B cell (primary cell): ENCODE results near the gene P2RX2. TPM values are rescaled to one million over a fixed set of nuclear protein-coding genes. Genes with fewer than 3 reads are reported as not detected.

Source experiments
- ATAC-seq: fragments of 200-7000 bp; cut with Tn5 transposase; one replicate; pipeline ENCODE4 v1.10.0; 2021; ENCODE audit warnings: low read depth, mild to moderate bottlenecking, moderate number of reproducible peaks, moderate library complexity
- CTCF ChIA-PET: fragments of 350-600 bp; sonication (Branson Sonifier 250); formaldehyde crosslinking; loops from one replicate; lab custom pipeline; 2021; ENCODE audit warnings: antibody characterized with exemption, inconsistent platforms; lab: Charles Lee
- POLR2A ChIA-PET: fragments of 350-600 bp; sonication (Branson Sonifier 250); formaldehyde crosslinking; loops from one replicate; lab custom pipeline; 2021; ENCODE audit warnings: antibody characterized with exemption; lab: Charles Lee
- DNase-seq: peaks from one replicate; pipeline ENCODE4 v3.0.0; 2013
- H2AFZ ChIP-seq: 2 replicates; pipeline ENCODE4 v1.6.1; 2012; ENCODE audit warnings: mild to moderate bottlenecking, low read depth, low read length; ENCODE audit not compliant: insufficient read depth, poor library complexity, severe bottlenecking
- H3K27ac ChIP-seq, 2 donors: 1 replicate in 1 of 2; 2 replicates in 1 of 2; pipeline ENCODE4 v1.5.1; 2012 to 2013; ENCODE audit warnings: low read length in 2 of 2, mild to moderate bottlenecking in 2 of 2, moderate library complexity in 1 of 2
- H3K27me3 ChIP-seq, 4 experiments: fragments of 200-600 bp in 1 of 4; sonication (generic) in 1 of 4; replicated peaks in 1 of 4; 1 replicate in 2 of 4; 2 replicates in 2 of 4; pipeline versions ENCODE4 v1.6.1 to v1.7.0; 2013 to 2016; ENCODE audit warnings: low read length in 3 of 4, mild to moderate bottlenecking in 2 of 4, mixed read lengths in 1 of 4, moderate library complexity in 1 of 4; ENCODE audit not compliant: insufficient read depth in 4 of 4, control insufficient read depth in 3 of 4; ENCODE audit errors: control extremely low read depth in 1 of 4
- H3K36me3 ChIP-seq, 2 experiments: replicated peaks in 1 of 2; 1 replicate in 1 of 2; 2 replicates in 1 of 2; pipeline versions ENCODE4 v1.6.1 to v1.7.1; 2013; ENCODE audit warnings: low read length in 1 of 2; ENCODE audit not compliant: insufficient read depth in 2 of 2, control insufficient read depth in 1 of 2; ENCODE audit errors: control extremely low read depth in 1 of 2, extremely low read depth in 1 of 2
- H3K4me1 ChIP-seq, 2 donors: fragments of 200-600 bp in 1 of 2; sonication (generic) in 1 of 2; 1 replicate in 1 of 2; 2 replicates in 1 of 2; pipeline versions ENCODE4 v1.5.1 to v1.6.1; 2013 to 2017; ENCODE audit warnings: low read length in 2 of 2; ENCODE audit not compliant: control insufficient read depth in 2 of 2, insufficient read depth in 2 of 2
- H3K4me2 ChIP-seq: replicated peaks from 2 replicates; pipeline ENCODE3; 2012; ENCODE audit warnings: mild to moderate bottlenecking, low read depth, low read length; ENCODE audit not compliant: poor library complexity, severe bottlenecking
- H3K4me3 ChIP-seq, 5 experiments: fragments of 200-600 bp in 1 of 5; sonication (generic) in 1 of 5; 1 replicate in 3 of 5; 2 replicates in 2 of 5; pipeline versions ENCODE4 v1.5.1 to v1.7.0; 2011 to 2016; ENCODE audit warnings: low read length in 4 of 5, mild to moderate bottlenecking in 4 of 5, low read depth in 2 of 5, control low read depth in 1 of 5, moderate library complexity in 1 of 5; ENCODE audit not compliant: insufficient read depth in 1 of 5; ENCODE audit errors: control extremely low read depth in 1 of 5, extremely low read depth in 1 of 5
- H3K79me2 ChIP-seq: fragments of 200-600 bp; sonication (generic); one replicate; pipeline ENCODE4 v1.6.0; 2016; ENCODE audit warnings: low read length; ENCODE audit not compliant: control insufficient read depth, insufficient read depth
- H3K9ac ChIP-seq: fragments of 200-600 bp; sonication (generic); 2 replicates; pipeline ENCODE4 v1.6.1; 2017; ENCODE audit warnings: mild to moderate bottlenecking, low read length, moderate library complexity
- H3K9me3 ChIP-seq, 3 donors: one replicate each; pipeline versions ENCODE4 v1.6.1 to v1.7.1; 2013; ENCODE audit warnings: low read length in 2 of 3; ENCODE audit not compliant: control insufficient read depth in 2 of 3, insufficient read depth in 1 of 3; ENCODE audit errors: control extremely low read depth in 1 of 3
- H4K20me1 ChIP-seq: 2 replicates; pipeline ENCODE4 v1.6.0; 2012; ENCODE audit warnings: mild to moderate bottlenecking, low read length; ENCODE audit not compliant: insufficient read depth, control insufficient read depth, poor library complexity, severe bottlenecking
- H3K27ac Mint-ChIP-seq: one replicate; pipeline ENCODE4 v1.8.0; 2021; ENCODE audit warnings: mixed read lengths
- H3K27me3 Mint-ChIP-seq: one replicate; pipeline ENCODE4 v1.8.0; 2021; ENCODE audit warnings: mixed read lengths
- H3K4me1 Mint-ChIP-seq: one replicate; pipeline ENCODE4 v1.8.0; 2021; ENCODE audit warnings: mixed read lengths
- H3K4me3 Mint-ChIP-seq: one replicate; pipeline ENCODE4 v1.8.0; 2021; ENCODE audit warnings: mixed read lengths
- H3K9me3 Mint-ChIP-seq: one replicate; pipeline ENCODE4 v1.8.0; 2022; ENCODE audit warnings: mixed read lengths; ENCODE audit not compliant: insufficient read depth
- CTCF ChIP-seq: fragments of 200-600 bp; IDR thresholded peaks from one replicate; pipeline ENCODE4 v1.8.0; 2022; ENCODE audit warnings: antibody characterized with exemption, mild to moderate bottlenecking
- EZH2 ChIP-seq: IDR thresholded peaks from 2 replicates; pipeline ENCODE4 v1.6.1; 2012; ENCODE audit warnings: borderline replicate concordance, low read depth, mild to moderate bottlenecking, moderate library complexity, low read length; ENCODE audit not compliant: insufficient read depth, poor library complexity, severe bottlenecking
- WGBS: methylation state at CpG from one replicate; pipeline ENCODE4 v1.1.5; 2013; ENCODE audit warnings: missing lambda C conversion rate; ENCODE audit not compliant: insufficient coverage; 5-methylcytosine and 5-hydroxymethylcytosine counted together
- intact Hi-C: fragments of 100-400 bp; cut with micrococcal nuclease; formaldehyde crosslinking; loops from one replicate; pipeline ENCODE4 v1.10.0; 2022
- polyA plus RNA-seq: library from polyadenylated mRNA; depleted of rRNA; stranded (reverse); fragments of >200 nt; gene quantifications from 2 replicates; pipeline ENCODE4 v1.2.3, GENCODE V29; 2012
- total RNA-seq, 2 donors: library from RNA; stranded (reverse); fragments of 120-200 nt in 1 of 2; gene quantifications; 1 replicate in 1 of 2; 2 replicates in 1 of 2; pipeline versions ENCODE4 v1.2.3 to v1.2.4, GENCODE V29; 2013 to 2022

The P2RX2 gene
- total and polyA plus RNA-seq, 2 donors (not counting 1 experiment from before 2014, with no cell fraction given) = not detected

GRCh38 chr12:132578118-132578517 lies 40.5 kb upstream of the P2RX2 start:
- 80% methylated on average over 3 of the region's 11 CpGs for WGBS
- H3K4me1 Mint-ChIP-seq = no peaks in the 10 kb centered on the region
- H3K9ac ChIP-seq = no peak overlapping the region
- POLR2A ChIA-PET = no interaction called here
- CTCF ChIA-PET = no interaction called here
- H3K4me1 ChIP-seq = no peaks in the 10 kb centered on the region
- H3K79me2 ChIP-seq = no peaks in the 10 kb centered on the region
- H3K4me3 ChIP-seq = no peak overlapping the region
- H3K4me2 ChIP-seq = no peak overlapping the region
- peaks cover 0 to 43% of the 10 kb centered on the region in 2 experiments for H3K36me3 ChIP-seq
- no peak for DNase-seq
- intact Hi-C loops = no loop called here
- no peak overlapping the region for H2AFZ ChIP-seq
- no peaks in the 10 kb centered on the region for H3K27me3 ChIP-seq
- no peaks in the 10 kb centered on the region for H3K9me3 Mint-ChIP-seq
- no peaks in the 10 kb centered on the region for H3K9me3 ChIP-seq
- H3K27ac ChIP-seq = no peak overlapping the region
- ATAC-seq = no peak
- no peaks in the 10 kb centered on the region for H3K27me3 Mint-ChIP-seq
- TF ChIP-seq CTCF (no peak), EZH2 (no peak)
- H3K27ac Mint-ChIP-seq = no peak overlapping the region
- H4K20me1 ChIP-seq = peaks cover 8% of the 10 kb centered on the region
- no peak overlapping the region for H3K4me3 Mint-ChIP-seq

- DNase-seq = no peak
- Histone ChIP-seq H3K9me3 (no peaks in the 10 kb centered on the region), H2AFZ (no peak overlapping the region), H3K4me2 (no peak overlapping the region), H3K27ac (no peak overlapping the region), H3K27me3 (no peaks in the 10 kb centered on the region), H4K20me1 (peaks cover 8% of the 10 kb centered on the region), H3K9ac (no peak overlapping the region), H3K4me3 (no peak overlapping the region), H3K79me2 (no peaks in the 10 kb centered on the region), H3K36me3 (peaks cover 0 to 43% of the 10 kb centered on the region in 2 experiments), H3K4me1 (no peaks in the 10 kb centered on the region)
- CTCF ChIA-PET = no interaction called here
- no peaks in the 10 kb centered on the region for H3K4me1 Mint-ChIP-seq
- TF ChIP-seq EZH2 = no peak
- TF ChIP-seq CTCF = no peak
- 91% methylated on average over 7 of the region's 11 CpGs for WGBS
- POLR2A ChIA-PET = interaction anchor here (0.6 kb wide), 1 partner anchor 125 kb away, joined by 6 read pairs; no protein-coding TSS in a partner anchor
- intact Hi-C loops = no loop called here
- H3K27ac Mint-ChIP-seq = no peak overlapping the region
- ATAC-seq = no peak
- H3K4me3 Mint-ChIP-seq = no peak overlapping the region
- H3K9me3 Mint-ChIP-seq = no peaks in the 10 kb centered on the region
- H3K27me3 Mint-ChIP-seq = no peaks in the 10 kb centered on the region
These were observed 39.8 kb upstream of the P2RX2 start for GRCh38 chr12:132578826-132579225.
